Activated gamma-delta T cell treated with Interleukin-2 at 50 U/mL for 16 hours (primary cell): Measurements from ENCODE around the gene USP8.
A peak's percentile ranks its signal among the peaks of the same experiment; 100 is the strongest.
"Not testable (repeated sequence)": the region's sequence is repeated elsewhere in the genome, so short reads cannot be mapped to it uniquely, and the experiment has no call there.

Experiments used
- DNase-seq: peaks from one replicate; pipeline ENCODE4 v3.0.0-alpha.2; 2020

USP8 gene

DNA sequence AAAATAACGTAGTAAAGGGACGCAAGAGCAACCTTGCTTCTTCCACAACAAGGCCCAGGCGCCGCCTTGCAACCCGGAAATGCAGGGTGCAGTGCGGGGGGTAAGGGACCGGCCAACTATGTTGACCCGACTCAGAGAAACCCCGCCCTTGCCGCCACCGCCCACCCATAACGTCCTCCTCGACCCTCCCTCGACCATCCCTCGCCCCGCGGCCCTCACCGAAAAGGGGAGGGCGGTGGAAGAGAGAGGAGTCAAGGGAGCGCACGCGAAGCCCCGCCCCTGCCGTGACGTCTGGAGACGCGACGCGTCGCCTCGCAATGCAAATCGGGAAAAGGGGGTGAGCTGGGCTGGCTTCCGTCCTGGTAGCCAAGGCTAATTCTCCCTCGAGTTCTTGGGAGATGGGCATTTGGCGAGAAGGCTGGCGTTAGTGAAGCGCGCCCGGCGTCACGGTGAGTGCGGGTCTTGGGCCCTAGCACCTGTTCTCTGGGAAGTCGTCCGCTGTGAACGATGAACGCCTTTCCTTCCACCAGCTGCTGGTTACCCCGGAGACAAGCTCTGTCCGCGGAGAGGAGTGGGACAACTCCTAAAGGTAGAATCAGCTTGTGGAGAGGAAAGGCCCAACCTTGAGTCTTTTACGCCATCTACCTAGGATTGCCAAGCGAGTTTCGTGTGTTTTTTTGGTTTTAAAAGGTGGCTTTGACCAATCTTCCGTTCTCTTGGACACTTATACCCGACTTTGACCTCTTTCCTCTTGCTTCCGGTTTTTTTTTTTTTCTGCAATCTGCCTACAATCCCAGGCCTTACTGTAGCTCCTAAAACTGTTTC lies at the start of gene USP8:
Gene USP8 (plus strand): TSS at position 340 of the 825 bp plus-strand sequence. CDS start 14,669 bp downstream, outside the sequence.
- peak; percentile 90 for DNase-seq

DNA sequence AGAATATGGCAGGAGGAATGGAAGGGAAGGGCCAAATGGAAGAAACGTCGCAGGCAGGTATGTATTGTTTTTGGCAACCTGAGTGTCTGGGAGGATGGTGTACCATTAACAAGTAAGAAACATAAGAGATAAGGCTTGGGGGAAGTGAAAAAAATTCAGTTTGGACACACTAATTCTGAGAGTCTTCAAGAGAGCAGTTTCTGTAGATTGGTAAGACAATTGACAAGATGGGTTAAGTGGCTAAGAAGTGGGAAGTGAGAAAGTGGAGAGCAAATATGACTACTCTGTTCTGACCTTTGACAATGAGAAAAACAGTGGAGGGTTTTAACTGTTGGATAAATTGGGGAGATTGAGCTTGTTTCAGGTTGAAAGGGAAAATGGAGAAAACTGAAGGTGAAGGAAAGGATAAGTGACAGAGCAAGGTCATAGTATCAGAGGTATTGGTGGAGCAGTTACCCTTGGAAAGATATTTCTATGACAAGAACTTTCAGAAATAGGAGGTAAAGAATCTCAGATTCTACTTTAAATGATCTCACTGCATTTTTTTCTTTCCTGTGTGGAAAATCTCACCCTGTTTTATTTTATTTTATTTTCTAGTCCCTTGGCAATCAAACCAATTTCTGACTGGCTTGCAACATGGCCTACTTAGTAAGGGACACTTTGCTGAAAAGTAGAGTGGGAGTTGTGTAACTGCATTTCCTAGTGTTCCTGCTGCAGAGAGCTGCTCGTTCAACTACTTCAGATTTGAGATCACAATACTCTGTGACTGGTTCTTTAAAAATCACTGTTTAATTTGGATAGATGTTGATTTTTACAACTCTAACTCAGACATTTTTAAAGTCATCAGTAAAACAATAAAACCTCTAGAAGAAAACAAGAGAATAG lies 46.1 kb upstream of the USP8 start:
- DNase-seq, result no peak

DNA sequence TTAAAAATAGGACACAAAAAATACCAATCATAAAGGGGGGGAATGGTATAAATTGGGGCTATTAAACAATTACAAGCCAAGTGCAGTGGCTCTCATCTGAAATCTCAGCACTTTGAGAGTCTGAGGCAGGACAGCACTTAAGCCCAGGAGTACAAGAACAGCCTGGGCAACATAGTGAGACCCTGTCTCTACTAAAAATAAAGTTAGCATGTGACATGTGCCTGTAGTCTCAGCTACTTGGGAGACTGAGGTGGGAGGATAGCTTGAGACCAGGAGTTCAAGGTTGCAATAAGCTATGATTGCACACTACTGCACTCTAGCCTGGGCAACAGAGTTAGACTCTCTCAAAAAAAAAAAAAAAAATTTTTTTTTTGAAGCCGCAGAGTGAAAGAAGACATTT lies 45.4 kb upstream of the USP8 start:
- DNase-seq, result no peak

DNA sequence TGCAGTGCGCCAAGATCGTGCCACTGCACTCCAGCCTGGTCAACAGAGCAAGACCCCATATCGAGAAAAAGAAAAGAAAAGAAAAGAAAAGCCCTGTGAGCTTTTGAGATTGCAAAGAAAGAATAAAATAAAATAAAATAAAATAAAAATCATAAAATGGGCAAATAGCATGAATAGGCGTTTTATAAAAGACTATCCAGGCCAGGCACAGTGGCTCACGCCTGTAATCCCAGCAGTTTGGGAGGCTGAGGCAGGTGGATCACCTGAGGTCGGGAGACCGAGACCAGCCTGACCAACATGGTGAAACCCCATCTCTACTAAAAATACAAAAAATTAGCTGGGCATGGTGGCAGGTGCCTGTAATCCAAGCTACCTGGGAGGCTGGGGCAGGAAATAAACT lies 44.8 kb upstream of the USP8 start:
- DNase-seq, result not testable (repeated sequence)

DNA sequence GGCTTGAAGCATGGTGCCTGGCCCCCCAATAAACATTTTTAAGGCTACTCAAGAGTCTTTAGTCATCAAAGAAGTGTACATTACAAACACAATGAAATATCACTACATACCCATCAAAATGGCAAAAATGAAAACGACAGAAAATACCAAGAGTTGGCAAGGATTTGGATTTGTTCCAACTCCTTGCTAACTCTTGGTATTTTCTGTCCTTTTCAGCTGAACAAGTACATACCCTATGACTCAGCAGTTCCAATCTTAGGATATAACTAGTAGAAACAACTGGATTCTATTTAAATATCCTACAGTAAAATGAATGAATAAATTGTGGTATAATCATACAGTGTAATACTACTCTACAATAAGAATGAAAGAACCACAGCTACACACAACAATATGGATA lies 44.1 kb upstream of the USP8 start:
- DNase-seq, result no peak

DNA sequence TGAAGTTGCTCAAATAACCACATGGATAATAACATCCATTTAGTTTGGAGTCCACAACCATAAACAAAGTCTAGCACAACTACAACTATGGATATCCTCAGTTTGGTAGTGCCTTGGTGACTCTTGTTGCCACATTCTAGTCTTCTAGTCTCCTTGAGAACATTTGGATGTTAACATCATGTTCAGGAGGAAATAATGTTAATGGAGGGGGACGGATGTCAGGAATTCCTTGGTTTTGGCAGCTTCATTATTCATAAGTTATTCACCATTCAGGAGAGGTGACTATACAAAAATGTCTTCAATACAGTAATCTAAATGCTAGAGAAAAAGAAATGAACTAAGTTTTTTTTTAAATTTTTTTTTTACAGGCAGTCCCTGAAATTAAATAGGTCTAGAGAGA lies 42.8 kb upstream of the USP8 start:
- no peak for DNase-seq

DNA sequence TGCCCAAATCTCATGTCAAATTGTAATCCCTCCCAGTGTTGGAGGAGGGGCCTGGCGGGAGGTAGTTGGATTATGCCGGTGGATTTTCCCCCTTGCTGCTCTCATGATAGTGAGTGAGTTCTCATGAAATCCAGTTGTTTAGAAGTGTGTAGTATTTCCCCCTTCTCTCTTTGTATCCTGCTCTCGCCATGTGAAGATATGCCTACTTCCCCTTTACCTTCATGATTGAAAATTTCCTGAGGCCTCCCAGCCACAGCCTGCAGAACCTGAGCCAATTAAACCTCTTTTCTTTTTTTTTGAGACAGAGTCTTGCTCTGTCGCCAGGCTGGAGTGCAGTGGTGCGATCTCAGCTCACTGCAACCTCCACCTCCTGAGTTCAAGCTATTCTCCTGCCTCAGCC lies 41.8 kb upstream of the USP8 start:
- DNase-seq, result not testable (repeated sequence)

DNA sequence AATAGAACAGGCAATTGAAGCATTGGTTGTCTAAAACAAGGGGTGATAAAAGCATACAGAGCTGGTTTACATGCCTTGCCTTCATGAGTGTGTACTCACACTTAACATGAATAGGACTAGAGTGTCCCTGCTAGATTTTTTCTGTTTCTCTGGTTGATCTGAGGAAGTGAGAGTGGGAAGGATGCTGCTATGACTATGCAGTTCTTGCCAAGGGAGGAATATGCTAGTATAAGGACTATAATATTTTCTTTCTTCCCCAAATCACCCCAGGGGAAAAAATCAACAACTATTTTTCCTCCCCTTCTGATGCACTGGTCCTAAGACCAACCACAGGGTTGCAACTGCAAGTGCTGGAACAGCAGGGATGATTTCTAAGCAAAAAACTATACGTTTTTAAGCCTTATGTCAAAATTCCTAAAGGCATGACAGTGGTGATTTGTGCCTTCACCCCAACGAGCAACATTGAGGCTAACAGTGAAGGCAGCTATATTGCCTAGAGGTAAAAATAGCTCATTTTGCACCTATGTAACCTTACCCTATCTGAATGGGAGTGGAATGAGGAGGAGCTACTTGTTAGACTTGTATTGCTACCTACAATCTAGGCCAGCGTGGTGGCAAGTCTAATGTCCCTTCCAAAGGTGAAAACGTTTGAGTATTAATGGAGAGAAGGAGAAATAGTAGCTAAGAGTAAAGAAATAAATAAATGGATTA lies 33.5 kb upstream of the USP8 start:
- no peak for DNase-seq

DNA sequence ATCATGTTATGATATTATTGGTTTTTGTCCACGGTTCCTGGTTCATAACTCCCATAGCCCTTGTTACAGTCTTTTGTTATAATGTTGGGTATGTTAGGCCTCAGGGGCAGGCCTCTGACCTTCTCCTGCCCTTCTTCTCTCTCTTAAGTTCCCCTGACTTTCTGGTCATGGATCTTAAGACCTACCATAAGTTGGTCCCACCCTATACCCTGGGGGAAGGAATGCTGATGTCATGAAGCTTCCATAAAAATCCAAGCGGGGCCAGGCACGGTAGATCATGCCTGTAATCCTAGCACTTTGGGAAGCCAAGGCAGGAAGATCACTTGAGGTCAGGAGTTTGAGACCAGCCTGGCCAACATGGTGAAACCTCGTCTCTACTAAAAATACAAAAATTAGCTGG lies 32.6 kb upstream of the USP8 start:
- DNase-seq, result not testable (repeated sequence)

DNA sequence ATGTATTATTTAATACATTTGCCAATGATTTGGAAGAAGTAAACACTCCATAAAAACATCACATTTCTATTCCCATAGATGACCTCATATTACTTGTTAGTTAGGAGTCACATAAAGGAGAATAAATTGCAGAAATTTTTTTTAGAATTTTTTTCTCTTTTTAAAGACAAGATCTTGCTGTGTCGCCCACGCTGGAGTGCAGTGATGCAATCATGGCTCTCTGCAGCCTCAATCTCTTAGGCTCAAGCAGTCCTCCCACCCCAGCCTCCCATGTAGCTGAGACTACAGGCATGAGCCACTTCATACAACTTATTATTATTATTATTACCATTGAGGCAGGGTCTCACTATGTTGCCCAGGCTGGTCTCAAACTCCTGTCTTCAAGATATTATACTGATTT lies 12.3 kb upstream of the USP8 start:
- DNase-seq, result no peak

DNA sequence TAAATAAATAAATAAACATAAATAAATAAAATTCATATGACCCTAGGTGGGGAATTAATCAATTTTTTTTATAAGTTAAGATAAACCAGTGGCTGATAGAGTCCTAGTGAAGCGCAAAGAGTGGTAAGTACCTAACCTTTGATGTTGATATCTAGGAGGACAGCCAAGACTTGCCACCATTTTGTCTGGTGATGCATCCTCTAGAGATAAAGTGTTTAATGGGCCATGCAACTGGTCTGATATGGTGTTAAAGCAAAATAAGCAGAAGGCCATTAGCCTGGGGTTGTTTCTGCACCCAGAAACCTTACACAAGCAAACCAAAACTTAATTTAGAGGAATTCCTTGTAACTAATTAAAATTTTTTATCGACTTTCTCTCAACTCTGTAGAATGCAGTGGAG lies 9.6 kb upstream of the USP8 start:
- no peak for DNase-seq

DNA sequence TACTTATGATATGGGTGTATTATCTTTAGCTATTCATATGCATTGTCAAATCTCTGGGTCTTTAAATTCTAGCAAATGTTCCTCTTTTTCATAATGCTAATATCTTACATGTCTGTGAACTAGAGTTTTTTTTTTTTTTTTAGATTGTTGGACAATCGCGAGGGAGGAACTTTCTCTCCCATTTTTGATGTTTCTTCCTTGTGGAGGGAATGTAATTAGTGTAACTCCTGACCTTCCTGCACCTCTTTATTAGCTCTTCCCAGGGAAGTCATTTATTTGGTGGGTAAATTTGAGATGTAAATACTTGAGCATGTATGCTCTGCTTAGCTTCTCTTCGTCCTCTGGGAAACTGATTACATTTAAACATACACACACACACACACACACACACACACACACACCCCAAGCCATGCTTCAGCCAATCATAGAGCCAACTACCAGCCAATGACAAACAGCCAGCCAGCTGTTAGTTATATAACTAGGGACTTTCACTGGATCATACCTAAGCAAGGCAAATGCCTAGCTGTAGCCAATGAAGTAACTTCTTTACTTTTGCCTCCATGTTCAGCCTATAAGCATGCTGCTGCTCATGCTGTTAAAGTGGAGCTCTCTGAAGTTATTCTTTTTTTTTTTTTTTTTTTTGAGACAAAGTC lies 8.3 kb upstream of the USP8 start:
- no peak for DNase-seq

DNA sequence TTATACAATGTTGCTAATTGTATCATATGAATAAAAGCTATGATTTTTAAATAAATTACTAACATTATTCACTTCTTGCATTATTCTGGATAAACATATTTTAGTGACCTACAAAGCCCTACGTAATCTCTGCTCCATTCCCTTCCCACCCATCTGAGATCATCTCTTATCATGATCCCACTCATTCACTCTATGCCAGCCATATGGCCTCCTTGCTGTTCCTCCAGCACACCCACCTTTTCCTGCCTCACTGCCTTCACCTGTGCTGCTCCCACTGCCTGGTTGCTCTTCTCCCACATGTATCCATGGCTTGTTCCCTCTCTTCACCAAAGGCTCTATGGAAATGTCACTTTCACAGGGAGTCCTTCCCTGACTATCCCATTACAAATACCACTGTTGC lies 7.3 kb upstream of the USP8 start:
- DNase-seq, result no peak

DNA sequence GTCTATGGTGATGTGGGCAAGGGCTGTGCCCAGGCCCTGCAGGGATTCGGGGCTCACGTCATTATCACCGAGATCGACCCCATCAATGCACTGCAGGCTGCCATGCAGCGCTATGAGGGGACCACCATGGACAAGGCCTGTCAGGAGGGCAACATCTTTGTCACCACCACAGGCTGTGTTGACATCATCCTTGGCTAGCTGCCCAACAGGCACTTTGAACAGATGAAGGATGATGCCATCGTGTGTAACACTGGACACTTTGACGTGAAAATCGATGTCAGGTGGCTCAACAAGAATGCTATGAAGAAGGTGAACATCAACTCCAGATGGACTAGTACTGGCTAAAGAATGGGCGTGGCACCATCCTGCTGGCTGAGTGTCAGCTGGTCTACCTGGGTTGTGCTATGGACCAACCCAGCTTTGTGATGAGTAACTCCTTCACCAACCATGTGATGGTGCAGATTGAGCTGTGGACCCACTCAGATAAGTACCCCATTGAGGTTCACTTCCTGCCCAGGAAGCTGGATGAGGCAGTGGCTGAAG lies 6.1 kb upstream of the USP8 start:
- no peak for DNase-seq

DNA sequence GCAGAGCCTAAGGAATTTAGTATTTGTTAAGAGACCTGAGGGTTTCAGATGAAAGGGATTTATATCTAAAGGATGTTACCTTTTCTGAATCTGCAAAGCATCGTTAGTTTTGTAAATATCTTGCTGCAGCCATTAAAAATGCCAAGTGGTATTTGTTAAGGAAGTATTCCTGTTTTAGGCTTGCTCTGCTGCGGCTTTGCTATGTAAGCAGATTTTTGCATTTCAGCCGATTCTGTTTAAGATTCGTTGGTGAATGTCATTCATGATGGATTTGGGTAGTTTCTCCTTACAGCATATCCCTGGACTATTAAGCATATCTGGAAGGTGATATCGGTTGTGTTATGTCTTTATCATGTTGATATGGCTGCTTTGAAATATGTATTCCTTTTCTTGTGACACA lies 1.0 kb downstream of the USP8 start:
- DNase-seq, result no peak

DNA sequence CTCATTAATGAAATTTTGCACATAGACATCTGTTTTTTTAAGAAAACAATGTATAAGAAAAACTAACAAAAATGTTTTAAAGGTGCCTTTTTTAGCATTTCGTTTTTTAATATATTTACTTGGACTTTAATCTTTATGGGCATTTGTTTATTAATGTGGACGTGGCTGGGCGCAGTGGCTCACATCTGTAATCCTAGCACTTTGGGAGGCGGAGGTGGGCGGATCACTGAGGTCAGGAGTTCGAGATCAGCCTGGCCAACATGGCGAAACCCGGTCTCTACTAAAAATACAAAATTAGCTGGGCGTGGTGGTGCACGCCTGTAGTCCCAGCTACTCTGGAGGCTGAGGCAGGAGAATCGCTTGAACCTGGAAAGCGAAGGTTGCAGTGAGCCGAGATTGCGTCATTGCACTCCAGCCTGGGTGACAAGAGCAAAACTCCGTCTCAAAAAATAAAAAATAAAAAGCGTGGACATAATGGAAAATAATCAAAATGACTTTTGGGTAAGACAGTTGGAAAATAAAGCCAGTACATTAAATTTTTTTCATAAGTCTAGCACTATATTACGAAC lies 1.6 kb downstream of the USP8 start:
- DNase-seq, result not testable (repeated sequence)

DNA sequence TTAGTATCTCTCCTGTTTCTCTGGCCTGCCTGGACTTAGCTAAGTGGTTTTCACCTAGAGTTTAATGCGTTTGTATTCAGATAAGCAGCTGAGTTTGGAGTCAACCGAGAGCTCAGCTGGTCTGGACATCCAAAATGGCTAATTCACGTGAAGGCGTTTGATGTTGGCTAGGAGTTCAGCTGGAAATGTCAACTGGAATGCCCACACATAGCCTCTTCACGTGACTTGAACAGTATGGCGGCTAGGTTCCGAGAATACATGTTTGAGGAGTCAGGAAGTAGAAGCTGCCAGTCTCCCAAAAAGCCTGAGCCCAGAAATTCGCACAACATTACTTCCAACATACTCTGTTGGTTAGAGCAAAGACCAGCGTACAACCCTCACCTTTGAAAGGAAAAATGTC lies 2.2 kb downstream of the USP8 start:
- DNase-seq, result no peak

DNA sequence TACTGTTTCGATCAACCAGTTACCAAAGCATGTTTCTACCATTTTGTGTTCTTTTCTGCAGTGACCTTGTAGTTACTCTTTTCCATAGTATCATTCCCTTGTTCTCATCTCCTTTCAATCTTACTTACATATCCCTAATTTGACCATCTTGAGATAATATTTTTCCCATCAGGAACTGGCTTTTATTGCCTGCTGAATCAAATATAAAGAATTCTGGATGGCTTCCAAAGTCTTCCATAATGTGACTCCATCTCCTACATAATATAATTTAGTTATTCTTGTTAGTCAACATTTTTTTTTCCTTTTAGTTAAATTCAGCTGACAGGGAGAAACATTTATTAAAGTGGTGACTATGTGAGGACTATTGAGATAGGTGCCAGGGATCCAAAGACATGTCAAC lies 7.0 kb downstream of the USP8 start:
- DNase-seq, result no peak

DNA sequence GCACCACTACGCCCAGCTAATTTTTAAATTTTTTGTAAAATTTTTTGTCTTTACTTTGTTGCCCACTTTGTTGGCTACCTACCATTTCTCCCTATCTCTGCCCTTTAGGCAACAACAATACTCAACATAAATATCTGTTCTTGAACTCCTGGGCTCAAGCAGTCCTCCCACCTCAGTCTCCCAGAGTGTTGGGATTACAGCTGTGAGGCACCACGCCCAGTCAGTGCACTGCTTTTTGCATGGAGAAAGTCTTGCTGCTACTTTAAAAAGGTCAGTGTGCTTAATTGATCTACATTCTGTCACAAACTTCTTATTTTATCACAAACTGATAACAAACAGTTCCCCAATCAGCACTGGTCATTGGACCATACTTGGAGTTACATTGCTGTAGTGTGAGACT lies 8.0 kb downstream of the USP8 start:
- DNase-seq, result no peak

DNA sequence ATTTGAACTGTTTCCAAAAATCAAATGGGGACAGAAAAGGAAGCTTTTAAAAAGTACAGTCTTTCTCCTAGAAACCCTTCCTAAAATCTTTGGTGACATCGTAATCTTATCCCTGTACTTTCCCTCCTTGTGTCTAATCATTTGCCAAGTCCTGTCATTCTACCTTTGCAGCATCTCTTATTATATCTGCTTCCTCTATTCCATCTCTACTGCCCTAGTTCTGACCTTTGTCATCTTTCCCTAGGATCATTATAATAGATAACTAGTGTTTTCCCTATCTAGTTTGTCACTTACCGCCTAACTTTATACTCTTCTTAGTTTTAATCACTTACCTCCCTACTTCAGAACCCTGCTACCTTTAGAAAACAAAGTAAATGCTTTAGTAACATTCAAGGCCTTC lies 11.6 kb downstream of the USP8 start:
- no peak for DNase-seq

DNA sequence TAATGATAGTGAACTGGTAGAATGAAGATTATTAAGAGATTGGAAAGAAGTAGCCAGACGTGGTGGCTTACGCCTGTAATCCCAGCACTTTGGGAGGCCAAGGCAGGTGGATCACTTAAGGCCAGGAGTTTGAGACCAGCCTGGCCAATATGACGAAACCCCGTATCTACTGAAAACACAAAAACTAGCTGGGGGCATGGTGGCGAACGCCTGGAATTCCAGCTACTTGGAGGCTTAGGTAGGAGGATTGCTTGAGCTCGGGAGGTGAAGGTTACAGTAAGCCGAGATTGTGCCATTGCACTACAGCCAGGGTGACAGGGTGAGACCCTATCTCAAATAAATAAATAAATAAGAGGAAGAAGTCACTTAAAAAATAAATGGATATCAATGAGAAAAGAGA lies 14.0 kb downstream of the USP8 start:
- DNase-seq, result no peak

DNA sequence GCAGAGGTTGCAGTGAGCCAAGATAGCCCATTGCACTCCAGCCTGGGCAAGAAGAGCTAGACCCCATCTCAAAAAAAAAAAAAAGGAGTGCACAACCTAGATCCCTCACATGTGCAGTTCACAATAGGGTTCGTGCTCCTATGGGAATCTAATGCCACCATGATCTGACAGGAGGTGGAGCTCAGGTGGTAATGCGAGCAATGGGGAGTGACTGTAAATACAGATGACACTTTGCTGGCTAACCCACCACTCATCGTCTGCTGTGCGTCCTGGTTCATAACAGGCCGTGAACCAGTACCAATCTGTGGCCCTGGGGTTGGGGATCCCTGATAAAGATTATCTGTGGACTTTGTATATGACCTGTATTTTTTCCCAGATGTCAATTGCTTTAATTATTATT lies 16.7 kb downstream of the USP8 start:
- no peak for DNase-seq
